RWPE2 (cell line): ENCODE results near the gene COPS9.
A peak's percentile ranks its signal among the peaks of the same experiment; 100 is the strongest.

Experiments used
- ATAC-seq: fragments of 200-7000 bp; cut with Tn5 transposase; 3 replicates; pipeline ENCODE4 v1.9.1; 2021; ENCODE audit warnings: low read depth
- DNase-seq: peaks from one replicate; pipeline ENCODE4 v3.0.0-alpha.2; 2020; ENCODE audit warnings: low spot score
- H3K27ac ChIP-seq: fragments of 450-650 bp; 2 replicates; pipeline ENCODE4 v1.5.1; 2017; ENCODE audit warnings: mild to moderate bottlenecking; ENCODE audit not compliant: poor library complexity, severe bottlenecking
- H3K27me3 ChIP-seq: fragments of 250-450 bp; sonication (Bioruptor Pico); 2 replicates; pipeline ENCODE4 v1.5.1; 2021; ENCODE audit warnings: mild to moderate bottlenecking, moderate library complexity; ENCODE audit not compliant: insufficient read depth, poor library complexity, severe bottlenecking
- H3K36me3 ChIP-seq: fragments of 250-450 bp; sonication (Bioruptor Pico); 2 replicates; pipeline ENCODE4 v1.5.1; 2020; ENCODE audit warnings: low read depth, mild to moderate bottlenecking, moderate library complexity
- H3K4me1 ChIP-seq: fragments of 250-450 bp; sonication (Bioruptor Pico); 2 replicates; pipeline ENCODE4 v1.5.1; 2021; ENCODE audit warnings: mild to moderate bottlenecking, moderate library complexity; ENCODE audit not compliant: insufficient read depth, poor library complexity, severe bottlenecking
- H3K4me3 ChIP-seq: fragments of 250-450 bp; sonication (Bioruptor Pico); 2 replicates; pipeline ENCODE4 v1.5.1; 2021; ENCODE audit warnings: mild to moderate bottlenecking, moderate library complexity; ENCODE audit not compliant: severe bottlenecking
- H3K9me3 ChIP-seq: fragments of 250-450 bp; sonication (Bioruptor Pico); 2 replicates; pipeline ENCODE4 v1.5.1; 2021; ENCODE audit warnings: mild to moderate bottlenecking, moderate library complexity; ENCODE audit not compliant: severe bottlenecking
- CTCF ChIP-seq: fragments of 450-650 bp; IDR thresholded peaks from one replicate; pipeline ENCODE4 v1.5.1; 2017; ENCODE audit warnings: mild to moderate bottlenecking, moderate library complexity; ENCODE audit not compliant: poor library complexity, severe bottlenecking

COPS9 gene

DNA sequence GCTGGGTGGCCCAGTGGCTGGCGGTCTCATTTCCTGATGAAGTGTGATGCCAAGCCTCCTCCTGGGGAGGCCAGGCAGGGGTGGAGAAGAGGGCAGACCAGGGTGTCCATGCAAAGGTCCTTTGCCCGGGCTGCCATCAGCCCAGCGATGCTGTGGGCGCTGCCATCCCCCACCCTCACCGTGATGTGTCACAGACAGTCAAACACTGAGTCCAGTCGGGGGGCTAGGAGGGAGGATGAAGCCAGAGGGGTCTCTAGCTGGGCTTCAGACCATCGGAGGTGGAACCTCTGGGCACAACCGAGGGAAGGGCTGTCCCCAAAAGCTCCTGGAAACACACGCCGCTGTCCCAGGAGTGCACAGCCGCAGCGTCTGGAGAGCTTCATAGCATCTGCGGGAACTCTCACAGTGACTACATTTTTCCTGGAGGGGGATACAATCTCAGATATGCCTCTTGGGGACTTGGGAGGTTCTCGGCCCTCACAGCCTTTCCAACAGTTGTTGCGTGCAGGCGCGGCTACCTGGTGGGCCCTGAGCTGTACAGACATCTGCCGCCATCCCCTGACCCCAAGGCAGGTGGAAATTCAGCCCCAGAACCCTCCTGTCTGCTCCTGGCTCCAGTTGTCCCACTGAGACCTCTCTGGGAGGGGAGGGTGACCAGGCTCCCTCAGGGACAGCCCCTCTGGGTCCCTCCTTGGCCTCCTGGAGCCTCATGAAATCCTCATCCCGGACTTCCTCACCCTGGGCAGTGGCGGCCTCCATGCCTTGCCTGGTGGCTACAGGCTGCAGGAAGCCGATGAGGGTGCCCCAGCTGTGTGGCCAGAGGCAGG lies 30.9 kb upstream of the COPS9 start:
- DNase-seq (peak; percentile 15), ATAC-seq (no peak)
- H3K4me1 ChIP-seq, result no peaks in the 10 kb centered on the region
- H3K9me3 ChIP-seq, result no peaks in the 10 kb centered on the region
- no peak for TF ChIP-seq CTCF
- peaks cover 3% of the 10 kb centered on the region for H3K27me3 ChIP-seq
- no peak overlapping the region for H3K4me3 ChIP-seq
- H3K27ac ChIP-seq, result no peak overlapping the region
- H3K36me3 ChIP-seq, result no peaks in the 10 kb centered on the region

DNA sequence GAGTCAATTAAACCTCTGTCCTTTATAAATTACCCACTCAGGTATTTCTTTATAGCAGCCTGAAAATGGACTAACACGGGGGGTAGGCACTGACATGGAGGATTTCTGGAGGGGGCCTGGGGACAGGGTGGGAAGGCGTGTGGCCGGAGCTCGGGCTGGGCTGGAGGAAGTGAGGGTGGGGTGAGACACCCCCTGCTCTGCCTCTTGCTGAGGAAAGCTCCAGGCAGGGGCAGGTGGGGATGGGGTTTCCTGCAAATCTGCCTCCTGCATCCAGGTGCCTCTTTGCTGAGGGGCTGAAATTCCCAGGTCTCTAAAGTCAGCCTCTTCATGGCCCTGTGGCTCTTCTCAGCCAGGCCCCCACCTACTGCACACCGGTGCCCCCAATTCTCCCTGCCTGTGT lies 30.1 kb upstream of the COPS9 start:
- Histone ChIP-seq H3K4me1 (no peaks in the 10 kb centered on the region), H3K9me3 (no peaks in the 10 kb centered on the region), H3K27me3 (peaks cover 3% of the 10 kb centered on the region), H3K36me3 (no peaks in the 10 kb centered on the region), H3K27ac (no peak overlapping the region), H3K4me3 (no peak overlapping the region)
- ATAC-seq (no peak), DNase-seq (peak; percentile 20)
- no peak for TF ChIP-seq CTCF

DNA sequence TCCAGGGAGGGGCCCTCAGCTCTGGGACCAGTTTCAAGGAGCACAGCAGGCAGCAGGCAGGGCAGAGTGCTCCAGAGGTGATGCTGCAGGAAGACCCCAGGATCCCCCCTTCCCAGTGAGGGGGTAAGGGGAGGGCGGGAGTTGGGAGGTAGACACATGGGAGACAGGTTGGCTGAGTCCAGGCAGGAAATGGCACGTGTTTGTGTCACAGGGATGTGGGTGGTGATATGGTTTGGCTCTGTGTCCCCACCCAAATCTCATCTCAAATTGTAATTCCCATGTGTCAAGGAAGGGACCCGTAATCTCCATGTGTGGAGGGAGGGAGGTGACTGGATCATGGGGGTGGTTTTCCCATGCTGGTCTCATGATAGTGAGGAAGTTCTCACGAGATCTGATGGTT lies 29.6 kb upstream of the COPS9 start:
- DNase-seq (peak; percentile 20), ATAC-seq (no peak)
- H3K4me1 ChIP-seq, result no peaks in the 10 kb centered on the region
- H3K27me3 ChIP-seq, result peaks cover 3% of the 10 kb centered on the region
- TF ChIP-seq CTCF, result no peak
- H3K4me3 ChIP-seq, result no peak overlapping the region
- H3K36me3 ChIP-seq, result no peaks in the 10 kb centered on the region
- H3K27ac ChIP-seq, result no peak overlapping the region
- H3K9me3 ChIP-seq, result no peaks in the 10 kb centered on the region

DNA sequence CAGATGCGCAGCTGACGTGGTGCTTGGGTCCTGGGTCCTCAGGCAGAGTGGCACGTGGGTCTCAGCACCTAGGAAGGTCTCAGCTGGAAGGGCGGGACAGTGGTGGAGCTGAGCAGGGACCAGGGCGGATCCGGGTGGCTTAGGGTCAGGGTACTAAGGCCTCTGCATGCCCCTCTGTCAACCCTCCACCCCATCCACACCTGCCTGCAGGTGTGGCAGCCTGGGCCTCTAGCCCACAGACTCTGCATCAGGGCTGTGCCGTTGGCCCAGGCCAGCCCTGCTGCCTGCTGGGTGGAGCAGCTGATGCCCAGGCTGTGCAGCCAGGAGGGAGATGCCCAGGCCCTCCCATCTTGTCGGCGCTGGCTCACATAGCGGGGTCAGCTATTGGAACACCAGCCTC lies 28.9 kb upstream of the COPS9 start:
- Histone ChIP-seq H3K36me3 (no peaks in the 10 kb centered on the region), H3K27ac (no peak overlapping the region), H3K4me3 (no peak overlapping the region), H3K27me3 (peaks cover 3% of the 10 kb centered on the region), H3K4me1 (no peaks in the 10 kb centered on the region), H3K9me3 (no peaks in the 10 kb centered on the region)
- ATAC-seq (no peak), DNase-seq (peak; percentile 25)
- no peak for TF ChIP-seq CTCF

DNA sequence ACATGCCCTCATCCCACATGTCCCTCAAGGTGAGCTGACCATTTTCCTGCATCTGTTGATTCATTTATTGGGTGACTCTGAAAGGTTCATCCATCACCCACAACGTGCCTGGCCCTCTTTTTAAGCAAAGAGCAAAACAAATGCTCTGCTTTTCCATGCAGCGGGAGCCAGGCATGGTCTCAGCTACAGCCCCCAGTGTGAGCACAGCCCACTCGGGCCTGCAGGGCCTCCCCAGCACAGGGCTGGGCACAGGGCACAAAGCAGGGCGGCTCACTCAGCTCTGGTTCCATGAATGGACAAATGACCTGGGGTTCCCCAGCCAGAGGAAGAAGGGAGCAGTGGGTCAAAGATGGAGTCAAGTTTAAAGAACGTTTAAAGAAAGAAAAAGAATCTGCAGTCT lies 28.5 kb upstream of the COPS9 start:
- H3K4me3 ChIP-seq, result no peak overlapping the region

More for the DNA sequence above, 28.5 kb upstream of the COPS9 start:
- Histone ChIP-seq H3K4me1 (no peaks in the 10 kb centered on the region), H3K9me3 (no peaks in the 10 kb centered on the region), H3K27ac (no peak overlapping the region), H3K36me3 (no peaks in the 10 kb centered on the region), H3K27me3 (peaks cover 3% of the 10 kb centered on the region)
- no peak for ATAC-seq
- no peak for TF ChIP-seq CTCF
- DNase-seq, result peak; percentile 32
